Smooth muscle cell of the brain vasculature (primary cell): ENCODE measurements around the gene DARS1.
"Not testable (repeated sequence)": the region's sequence is repeated elsewhere in the genome, so short reads cannot be mapped to it uniquely, and the experiment has no call there.

Source experiments
- DNase-seq: peaks from one replicate; pipeline ENCODE4 v3.0.0-alpha.2; 2012; ENCODE audit warnings: low read depth, low spot score

DARS1 gene

GRCh38 chr2:135945526-135945925 lies 39.9 kb downstream of the DARS1 start:
- no peak for DNase-seq

GRCh38 chr2:135944625-135945024 lies 40.8 kb downstream of the DARS1 start:
- DNase-seq = no peak

- DNase-seq = no peak
Observed at GRCh38 chr2:135942936-135943688, 42.3 kb downstream of the DARS1 start.

- no peak for DNase-seq
Observed at GRCh38 chr2:135936524-135936923, 48.9 kb downstream of the DARS1 start.

GRCh38 chr2:135935914-135936313 lies 49.5 kb downstream of the DARS1 start:
- no peak for DNase-seq

- no peak for DNase-seq
Observed at GRCh38 chr2:135931776-135932443, 53.5 kb downstream of the DARS1 start.

GRCh38 chr2:135926605-135927004 lies 58.8 kb downstream of the DARS1 start:
- no peak for DNase-seq

- DNase-seq = peak; percentile 9
Observed at GRCh38 chr2:135925571-135925970, 59.9 kb downstream of the DARS1 start.

GRCh38 chr2:135916207-135916606 lies 69.2 kb downstream of the DARS1 start:
- peak; percentile 20 for DNase-seq

- no peak for DNase-seq
Observed at GRCh38 chr2:135914485-135914884, 70.9 kb downstream of the DARS1 start.

- DNase-seq = peak; percentile 26
Observed at GRCh38 chr2:135913727-135914365, 71.6 kb downstream of the DARS1 start.

GRCh38 chr2:135909976-135910375 lies 75.5 kb downstream of the DARS1 start:
- no peak for DNase-seq

GRCh38 chr2:135905679-135906078 lies 79.7 kb downstream of the DARS1 start:
- DNase-seq = no peak

- no peak for DNase-seq
Observed at GRCh38 chr2:135904341-135904989, 81.0 kb downstream of the DARS1 start.

GRCh38 chr2:135903650-135904049 lies 81.8 kb downstream of the DARS1 start:
- no peak for DNase-seq

GRCh38 chr2:135899567-135899966 lies 85.9 kb downstream of the DARS1 start:
- no peak for DNase-seq

GRCh38 chr2:135898234-135898786 lies 87.1 kb downstream of the DARS1 start:
- no peak for DNase-seq

GRCh38 chr2:135894930-135895329 lies 90.5 kb downstream of the DARS1 start:
- DNase-seq = no peak

- no peak for DNase-seq
Observed at GRCh38 chr2:135893374-135893794, 92.0 kb downstream of the DARS1 start.

GRCh38 chr2:135890835-135891234 lies 94.6 kb downstream of the DARS1 start:
- DNase-seq = no peak

- no peak for DNase-seq
Observed at GRCh38 chr2:135890149-135890548, 95.3 kb downstream of the DARS1 start.

GRCh38 chr2:135888587-135888986 lies 96.8 kb downstream of the DARS1 start:
- not testable (repeated sequence) for DNase-seq
